K562 (cell line): ENCODE measurements around the gene MEGF9. TPM values are rescaled to one million over a fixed set of nuclear protein-coding genes. Genes with fewer than 3 reads are reported as not detected.

ENCODE experiments used
- ATAC-seq: fragments of 200-7000 bp; cut with Tn5 transposase; 3 replicates; pipeline ENCODE4 v1.9.1; 2020; ENCODE audit warnings: moderate library complexity
- BruUV-seq: library from RNA; stranded (reverse); fragments of 400-500 nt; replicated peaks from 2 replicates; lab custom pipeline; 2021; lab: Mats Ljungman, UMichigan
- CTCF ChIA-PET: fragments of 300-600 bp; formaldehyde crosslinking; extraction: SDS; loops from one replicate; lab custom pipeline; 2021; ENCODE audit warnings: low intra/inter-chr PET ratio; lab: Yijun Ruan, JAX
- POLR2A ChIA-PET: fragments of 300-600, 350-650 bp; sonication (Branson Sonifier 250); formaldehyde crosslinking; extraction: SDS; loops from one replicate; lab custom pipeline; 2021; ENCODE audit warnings: antibody characterized with exemption, inconsistent platforms; lab: Yijun Ruan, JAX
- DNase-seq, 4 experiments: peaks; one replicate each; pipeline versions ENCODE4 v3.0.0 to v3.0.0-alpha.2; 2011 to 2018; ENCODE audit warnings: low spot score in 3 of 4, mixed read lengths in 3 of 4; ENCODE audit errors: extremely low read depth in 1 of 4
- FAIRE-seq: peaks from 2 replicates; lab custom pipeline; 2011; peaks lifted over from hg19 to GRCh38; lab: Jason Lieb, UNC
- H2AFZ ChIP-seq: 2 replicates; pipeline ENCODE4 v1.6.0; 2011; ENCODE audit warnings: low read depth, low read length, control low read depth, inconsistent platforms
- H3K27ac ChIP-seq: fragments of 200-600 bp; 3 replicates; pipeline ENCODE4 v1.8.0; 2011; ENCODE audit warnings: low read depth, mild to moderate bottlenecking, control low read depth, inconsistent platforms, low read length, moderate library complexity, mixed read lengths; ENCODE audit errors: extremely low read depth
- H3K27me3 ChIP-seq, 2 experiments: fragments of 300-600 bp in 1 of 2; 2 replicates in 1 of 2; 3 replicates in 1 of 2; pipeline versions ENCODE4 v1.6.0 to v1.8.0; 2011; ENCODE audit warnings: inconsistent platforms in 2 of 2, low read length in 2 of 2, mild to moderate bottlenecking in 1 of 2, mixed read lengths in 1 of 2, moderate library complexity in 1 of 2; ENCODE audit not compliant: control insufficient read depth in 2 of 2, insufficient read depth in 2 of 2
- H3K36me3 ChIP-seq: fragments of 300-600 bp; 3 replicates; pipeline ENCODE4 v1.8.0; 2011; ENCODE audit warnings: mild to moderate bottlenecking, low read length, inconsistent platforms; ENCODE audit not compliant: control insufficient read depth, insufficient read depth
- H3K4me1 ChIP-seq, 2 experiments: fragments of 200-600 bp in 1 of 2; replicated peaks in 1 of 2; 2 replicates in 1 of 2; 3 replicates in 1 of 2; pipeline versions ENCODE4 v1.5.1 to v1.8.0; 2011; ENCODE audit warnings: inconsistent platforms in 2 of 2, low read length in 2 of 2, mild to moderate bottlenecking in 1 of 2, mixed read lengths in 1 of 2, moderate library complexity in 1 of 2; ENCODE audit not compliant: control insufficient read depth in 2 of 2, insufficient read depth in 2 of 2
- H3K4me2 ChIP-seq: 2 replicates; pipeline ENCODE4 v1.6.1; 2011; ENCODE audit warnings: low read length, control low read depth, inconsistent platforms, mixed read lengths; ENCODE audit not compliant: insufficient read depth
- H3K4me3 ChIP-seq: fragments of 200-600 bp; sonication (generic), shearing (Covaris generic); 2 replicates; pipeline ENCODE4 v1.5.1; 2016; ENCODE audit warnings: control low read depth, inconsistent platforms
- H3K79me2 ChIP-seq: fragments of 200-600 bp; 3 replicates; pipeline ENCODE4 v1.8.0; 2011; ENCODE audit warnings: low read length, inconsistent platforms; ENCODE audit not compliant: control insufficient read depth, insufficient read depth
- H3K9ac ChIP-seq, 2 experiments: 2 replicates each; pipeline versions ENCODE4 v1.6.0 to v1.6.1; 2011; ENCODE audit warnings: low read depth in 2 of 2, low read length in 2 of 2, control low read depth in 1 of 2, inconsistent platforms in 1 of 2, mild to moderate bottlenecking in 1 of 2, mixed read lengths in 1 of 2; ENCODE audit not compliant: insufficient read depth in 1 of 2
- H3K9me1 ChIP-seq: one replicate; pipeline ENCODE4 v1.6.0; 2011; ENCODE audit warnings: inconsistent platforms, mild to moderate bottlenecking, low read length, moderate library complexity; ENCODE audit not compliant: control insufficient read depth, insufficient read depth
- H3K9me3 ChIP-seq: replicated peaks from 2 replicates; pipeline ENCODE4 v1.5.1; 2011; ENCODE audit warnings: low read depth, low read length, inconsistent platforms; ENCODE audit not compliant: control insufficient read depth, insufficient read depth
- H4K20me1 ChIP-seq: replicated peaks from 2 replicates; pipeline ENCODE4 v1.6.1; 2011; ENCODE audit warnings: low read length, inconsistent platforms, mixed read lengths; ENCODE audit not compliant: control insufficient read depth, insufficient read depth
- HDAC2 ChIP-seq: fragments of 450-650 bp; IDR thresholded peaks from 2 replicates; pipeline ENCODE4 v1.6.1; 2016; ENCODE audit warnings: mild to moderate bottlenecking
- HEY1 ChIP-seq: fragments of 250-450 bp; sonication (Bioruptor Pico); IDR thresholded peaks from 2 replicates; pipeline ENCODE4 v1.5.0; 2020; ENCODE audit warnings: mild to moderate bottlenecking, moderate library complexity, borderline replicate concordance
- NRF1 ChIP-seq, 2 experiments: fragments of 450-650 bp; IDR thresholded peaks in 1 of 2; conservative IDR thresholded peaks in 1 of 2; 2 replicates each; pipeline ENCODE4 v1.6.1; 2014; ENCODE audit warnings: mild to moderate bottlenecking in 2 of 2
- PHB2 ChIP-seq: fragments of 450-650 bp; IDR thresholded peaks from 2 replicates; pipeline ENCODE4 v1.6.1; 2017; ENCODE audit warnings: low read depth
- PHF20 ChIP-seq: fragments of 450-650 bp; IDR thresholded peaks from 2 replicates; pipeline ENCODE4 v1.6.1; 2018; ENCODE audit not compliant: partially characterized antibody
- TAF15 ChIP-seq: fragments of 200-400 bp; formaldehyde crosslinking; IDR thresholded peaks from 2 replicates; pipeline ENCODE4 v1.6.1; 2017; ENCODE audit warnings: mild to moderate bottlenecking, low read depth, low read length, moderate library complexity
- ZNF143 ChIP-seq: sonication (generic); formaldehyde crosslinking; IDR thresholded peaks from 2 replicates; pipeline ENCODE4 v1.9.0; 2022; ENCODE audit warnings: mild to moderate bottlenecking, missing genetic modification reagents
- WGBS: fragments of 100-300 bp; shearing (Covaris generic); methylation state at CpG from one replicate; pipeline ENCODE4 v1.1.6; 2016; ENCODE audit warnings: low coverage, mixed read lengths; ENCODE audit not compliant: insufficient coverage; ENCODE audit errors: missing lambda C conversion rate; 5-methylcytosine and 5-hydroxymethylcytosine counted together
- in situ Hi-C: fragments of 300-500 bp; cut with MboI; formaldehyde crosslinking; loops from 4 replicates; pipeline ENCODE4 v1.15.0; 2018; ENCODE audit warnings: inconsistent platforms, mixed read lengths
- intact Hi-C: fragments of 100-400 bp; cut with micrococcal nuclease; formaldehyde crosslinking; loops from 2 replicates; pipeline ENCODE4 v1.14.2; 2022
- polyA plus RNA-seq, 8 experiments: library from polyadenylated mRNA; depleted of rRNA in 4 of 8; stranded (reverse) in 5 of 8; unstranded in 3 of 8; fragments of >200 nt; fragmentation: Nextera tagmentation in 2 of 8; fragmentation: Illumina TruSeq in 1 of 8; extraction: Ambion mirVana in 2 of 8; extraction: Trizol in 1 of 8; gene quantifications; 2 replicates each; pipeline versions ENCODE4 v1.2.1 to v1.2.3, GENCODE V29; 2011 to 2014; ENCODE audit warnings: inconsistent platforms in 1 of 8, missing spikeins in 1 of 8
- total RNA-seq, 7 experiments: library from RNA; depleted of rRNA in 6 of 7; stranded (reverse); fragments of >200 nt in 6 of 7; fragmentation: Illumina TruSeq in 2 of 7; extraction: Trizol in 2 of 7; gene quantifications; 2 replicates each; pipeline versions ENCODE4 v1.2.1 to v1.2.3, GENCODE V29; 2011 to 2021; ENCODE audit warnings: low replicate concordance in 1 of 7
- TF ChIP-seq, protein P1 (sequence below): fragments of 450-650 bp; IDR thresholded peaks from 2 replicates; pipeline ENCODE4 v1.6.1; 2017; ENCODE audit warnings: antibody characterized with exemption, mild to moderate bottlenecking

MEGF9 gene
- total and polyA plus RNA-seq, 9 of the 15 experiments (the other 6 are each of a cell fraction or from before 2014, with no cell fraction given) = 2.1 to 6.2 (median 3.8) TPM

DNA sequence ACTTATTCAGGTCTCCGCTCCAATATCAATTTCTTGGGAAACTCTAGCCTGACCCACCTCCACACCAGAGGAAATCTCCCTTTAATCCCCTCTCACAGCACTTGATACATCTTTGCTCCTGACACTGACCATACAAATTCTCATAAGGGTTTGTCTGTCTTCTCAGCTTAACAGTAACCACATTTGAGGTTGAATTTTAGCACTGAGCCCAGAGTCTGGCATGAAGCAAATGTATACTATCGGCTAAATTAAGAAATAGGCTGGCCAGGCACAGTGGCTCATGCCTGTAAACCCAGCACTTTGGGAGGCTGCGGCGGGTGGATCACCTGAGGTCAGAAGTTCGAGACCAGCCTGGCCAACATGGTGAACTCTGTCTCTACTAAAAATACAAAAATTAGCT lies 144.0 kb downstream of the MEGF9 start:
- H3K27me3 ChIP-seq = no peaks in the 10 kb centered on the region
- whole genome bisulfite sequencing = 98% methylated on average over 5 of the region's 5 CpGs
- H3K27ac ChIP-seq = no peak overlapping the region
- no peak overlapping the region for H3K4me3 ChIP-seq
- BruUV-seq = no TSS peak
- peaks cover 79% of the 10 kb centered on the region for H3K36me3 ChIP-seq
- no peak for ATAC-seq
- intact Hi-C loops = no loop called here
- no peak for DNase-seq
- FAIRE-seq = no peak
- POLR2A ChIA-PET = interaction anchor here (1.4 kb wide), 1 partner anchor 11 kb away, joined by 3 read pairs; no protein-coding TSS in a partner anchor
- H3K9me1 ChIP-seq = no peaks in the 10 kb centered on the region
- no peak for TF ChIP-seq ZNF143 (CRISPR knock-in tag)
- TF ChIP-seq HDAC2 = no peak
- TF ChIP-seq, protein P1, sequence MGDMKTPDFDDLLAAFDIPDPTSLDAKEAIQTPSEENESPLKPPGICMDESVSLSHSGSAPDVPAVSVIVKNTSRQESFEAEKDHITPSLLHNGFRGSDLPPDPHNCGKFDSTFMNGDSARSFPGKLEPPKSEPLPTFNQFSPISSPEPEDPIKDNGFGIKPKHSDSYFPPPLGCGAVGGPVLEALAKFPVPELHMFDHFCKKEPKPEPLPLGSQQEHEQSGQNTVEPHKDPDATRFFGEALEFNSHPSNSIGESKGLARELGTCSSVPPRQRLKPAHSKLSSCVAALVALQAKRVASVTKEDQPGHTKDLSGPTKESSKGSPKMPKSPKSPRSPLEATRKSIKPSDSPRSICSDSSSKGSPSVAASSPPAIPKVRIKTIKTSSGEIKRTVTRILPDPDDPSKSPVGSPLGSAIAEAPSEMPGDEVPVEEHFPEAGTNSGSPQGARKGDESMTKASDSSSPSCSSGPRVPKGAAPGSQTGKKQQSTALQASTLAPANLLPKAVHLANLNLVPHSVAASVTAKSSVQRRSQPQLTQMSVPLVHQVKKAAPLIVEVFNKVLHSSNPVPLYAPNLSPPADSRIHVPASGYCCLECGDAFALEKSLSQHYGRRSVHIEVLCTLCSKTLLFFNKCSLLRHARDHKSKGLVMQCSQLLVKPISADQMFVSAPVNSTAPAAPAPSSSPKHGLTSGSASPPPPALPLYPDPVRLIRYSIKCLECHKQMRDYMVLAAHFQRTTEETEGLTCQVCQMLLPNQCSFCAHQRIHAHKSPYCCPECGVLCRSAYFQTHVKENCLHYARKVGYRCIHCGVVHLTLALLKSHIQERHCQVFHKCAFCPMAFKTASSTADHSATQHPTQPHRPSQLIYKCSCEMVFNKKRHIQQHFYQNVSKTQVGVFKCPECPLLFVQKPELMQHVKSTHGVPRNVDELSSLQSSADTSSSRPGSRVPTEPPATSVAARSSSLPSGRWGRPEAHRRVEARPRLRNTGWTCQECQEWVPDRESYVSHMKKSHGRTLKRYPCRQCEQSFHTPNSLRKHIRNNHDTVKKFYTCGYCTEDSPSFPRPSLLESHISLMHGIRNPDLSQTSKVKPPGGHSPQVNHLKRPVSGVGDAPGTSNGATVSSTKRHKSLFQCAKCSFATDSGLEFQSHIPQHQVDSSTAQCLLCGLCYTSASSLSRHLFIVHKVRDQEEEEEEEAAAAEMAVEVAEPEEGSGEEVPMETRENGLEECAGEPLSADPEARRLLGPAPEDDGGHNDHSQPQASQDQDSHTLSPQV = no peak
- TF ChIP-seq TAF15 = no peak
- TF ChIP-seq HEY1 = no peak
- TF ChIP-seq NRF1 (conservative IDR thresholded peaks at IDR 0.05 in 1 of 2, IDR thresholded peaks at IDR 0.05 in 1 of 2) = no peak
- TF ChIP-seq PHF20 = no peak
- TF ChIP-seq PHB2 = no peak
- no peak overlapping the region for H2AFZ ChIP-seq
- H3K9ac ChIP-seq = no peak overlapping the region
- H3K79me2 ChIP-seq = peaks cover 31% of the 10 kb centered on the region
- H3K4me1 ChIP-seq = no peaks in the 10 kb centered on the region; a peak in 2 of 5 replicates
- in situ Hi-C loops = no loop called here
- peaks cover 2% of the 10 kb centered on the region; the same call in 1 of the 2 replicates for H4K20me1 ChIP-seq
- CTCF ChIA-PET = no interaction called here
- no peaks in the 10 kb centered on the region for H3K9me3 ChIP-seq
- no peak overlapping the region for H3K4me2 ChIP-seq
